AG09319 (cell line): Measurements from ENCODE around the gene WFIKKN2.
"Not testable (repeated sequence)": the region's sequence is repeated elsewhere in the genome, so short reads cannot be mapped to it uniquely, and the experiment has no call there.

Source experiments
- DNase-seq: peaks from one replicate; pipeline ENCODE4 v3.0.0-alpha.2; 2010; ENCODE audit warnings: low read depth; ENCODE audit errors: extremely low read depth
- CTCF ChIP-seq: IDR thresholded peaks from 2 replicates; pipeline ENCODE4 v1.5.1; 2011; ENCODE audit warnings: low read depth, mild to moderate bottlenecking, inconsistent platforms, low read length, moderate library complexity

The WFIKKN2 gene

DNA sequence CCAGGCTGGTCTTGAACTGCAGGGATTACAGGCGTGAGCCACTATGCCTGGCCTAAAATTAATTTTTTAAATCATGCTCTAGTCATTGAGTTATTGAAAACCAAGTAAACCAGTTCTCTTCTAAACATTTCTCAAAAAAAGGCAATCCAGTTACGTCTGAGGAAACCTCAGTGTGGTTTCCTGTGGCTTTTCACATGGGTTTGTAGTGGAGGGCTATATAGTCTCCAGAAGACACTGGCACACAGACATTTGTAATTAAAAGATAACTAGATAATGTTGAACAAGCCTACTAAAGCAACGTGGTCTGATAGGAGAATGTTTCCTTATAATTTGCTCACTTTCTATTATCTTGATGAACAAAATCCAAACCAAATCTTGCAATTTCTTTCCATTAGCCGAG, 36.0 kb downstream of the WFIKKN2 start:
- TF ChIP-seq CTCF: no peak
- DNase-seq: no peak

- no peak for DNase-seq
- no peak for TF ChIP-seq CTCF
Measured at GRCh38 chr17:50871898-50872297, 36.5 kb downstream of the WFIKKN2 start.

DNA sequence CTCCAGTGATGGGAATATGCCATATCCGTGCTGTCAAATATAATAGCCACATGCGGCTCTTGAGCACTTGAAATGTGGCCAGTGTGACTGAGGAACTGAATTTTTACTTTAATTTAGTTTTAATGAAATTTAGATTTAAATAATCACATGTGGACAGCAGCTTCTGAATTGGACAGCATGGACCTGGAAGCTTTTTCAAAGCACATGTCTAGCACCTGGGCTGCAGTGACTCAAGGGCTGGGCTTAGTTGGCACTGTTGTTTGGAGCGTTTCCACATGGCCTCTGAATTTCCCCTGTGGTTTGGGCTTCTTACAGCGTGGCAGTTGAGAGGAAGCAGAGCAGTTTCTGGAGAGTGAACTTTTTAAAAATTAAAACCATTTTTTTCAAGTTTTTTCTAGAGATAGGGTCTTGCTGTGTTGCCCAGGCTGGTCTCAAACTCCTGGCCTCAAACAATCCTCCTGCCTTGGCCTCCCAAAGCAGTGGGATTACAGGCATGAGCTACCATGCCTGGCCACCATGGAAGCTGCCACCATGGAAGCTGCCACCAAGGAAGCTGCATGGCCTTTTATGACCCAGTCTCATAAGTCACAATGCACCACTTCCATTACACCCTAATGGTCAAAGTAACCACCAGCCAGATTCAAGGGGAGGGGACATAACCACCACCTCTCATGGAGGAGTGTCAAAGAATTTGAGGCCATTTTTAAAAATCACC, 37.5 kb downstream of the WFIKKN2 start:
- TF ChIP-seq CTCF: no peak

DNA sequence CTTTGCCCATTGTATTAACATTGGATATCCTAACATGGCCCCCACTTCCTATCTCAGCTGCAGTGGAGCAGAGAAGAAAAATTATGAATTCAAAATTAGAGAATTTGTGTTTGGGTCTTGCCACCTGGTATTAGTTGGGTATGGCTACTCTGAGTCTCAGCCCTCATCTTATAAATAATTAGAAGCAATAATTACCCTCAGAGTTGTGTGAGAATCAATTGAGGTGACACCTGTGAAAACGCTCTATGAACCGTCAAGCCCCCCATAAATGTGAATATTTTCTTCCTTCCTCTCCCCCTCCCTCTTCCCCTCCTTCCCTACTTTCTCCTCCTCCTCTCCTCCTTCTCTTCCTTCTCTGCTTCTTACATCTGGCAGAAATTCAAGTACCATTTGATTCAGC, 39.7 kb downstream of the WFIKKN2 start:
- TF ChIP-seq CTCF: no peak
- DNase-seq: no peak

More for the DNA sequence above, 37.5 kb downstream of the WFIKKN2 start:
- no peak for DNase-seq

DNA sequence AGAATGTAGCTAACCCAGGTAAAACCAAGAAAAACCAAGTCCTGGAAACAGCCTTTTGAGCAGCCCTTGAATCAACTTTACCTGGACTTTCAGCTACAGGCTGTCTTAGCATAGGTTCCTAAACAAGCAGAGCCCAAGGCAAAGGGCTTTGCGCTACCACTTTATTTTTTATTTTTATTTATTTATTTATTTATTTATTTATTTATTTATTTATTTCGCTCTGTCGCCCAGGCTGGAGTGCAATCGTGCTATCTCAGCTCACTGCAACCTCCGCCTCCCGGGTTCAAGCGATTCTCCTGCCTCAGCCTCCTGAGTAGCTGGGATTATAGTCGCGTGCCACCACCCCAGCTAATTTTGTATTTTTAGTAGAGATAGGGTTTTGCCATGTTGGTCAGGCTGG, 41.7 kb downstream of the WFIKKN2 start:
- not testable (repeated sequence) for DNase-seq

DNA sequence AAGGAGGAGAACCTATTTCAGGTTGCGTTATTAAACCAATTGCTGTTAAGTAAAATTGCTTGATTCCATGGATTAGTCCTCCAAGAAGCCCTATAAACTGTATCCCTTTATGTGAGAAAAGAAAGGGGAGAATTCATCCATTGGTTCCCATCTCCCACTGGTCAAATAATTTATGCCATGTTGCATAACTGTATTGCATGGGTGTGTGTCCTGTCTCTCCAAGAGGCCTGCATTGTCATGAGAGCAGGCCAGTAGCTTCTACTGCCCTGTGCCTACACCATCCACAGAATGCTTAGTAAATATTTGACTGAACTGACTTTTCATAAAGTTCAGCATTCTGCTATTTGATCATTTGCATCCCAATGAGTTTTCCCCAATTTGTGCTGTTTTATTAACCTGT, 42.5 kb downstream of the WFIKKN2 start:
- DNase-seq: no peak
- TF ChIP-seq CTCF: no peak

GRCh38 chr17:50879086-50879485, 43.7 kb downstream of the WFIKKN2 start:
- no peak for DNase-seq
- TF ChIP-seq CTCF: no peak

- TF ChIP-seq CTCF: no peak
- DNase-seq: no peak
Measured at GRCh38 chr17:50881182-50881581, 45.8 kb downstream of the WFIKKN2 start.
